ENCODE measurements around the gene CRIM1.

- TF ChIP-seq POLR2AphosphoS5 (IDR thresholded peaks at IDR 0.05; ENCODE audit: insufficient read depth in 1 of 2, low read depth in 1 of 2) (no peak), POLR2A (IDR thresholded peaks at IDR 0.05) (no peak)
- TF ChIP-seq, protein P1, sequence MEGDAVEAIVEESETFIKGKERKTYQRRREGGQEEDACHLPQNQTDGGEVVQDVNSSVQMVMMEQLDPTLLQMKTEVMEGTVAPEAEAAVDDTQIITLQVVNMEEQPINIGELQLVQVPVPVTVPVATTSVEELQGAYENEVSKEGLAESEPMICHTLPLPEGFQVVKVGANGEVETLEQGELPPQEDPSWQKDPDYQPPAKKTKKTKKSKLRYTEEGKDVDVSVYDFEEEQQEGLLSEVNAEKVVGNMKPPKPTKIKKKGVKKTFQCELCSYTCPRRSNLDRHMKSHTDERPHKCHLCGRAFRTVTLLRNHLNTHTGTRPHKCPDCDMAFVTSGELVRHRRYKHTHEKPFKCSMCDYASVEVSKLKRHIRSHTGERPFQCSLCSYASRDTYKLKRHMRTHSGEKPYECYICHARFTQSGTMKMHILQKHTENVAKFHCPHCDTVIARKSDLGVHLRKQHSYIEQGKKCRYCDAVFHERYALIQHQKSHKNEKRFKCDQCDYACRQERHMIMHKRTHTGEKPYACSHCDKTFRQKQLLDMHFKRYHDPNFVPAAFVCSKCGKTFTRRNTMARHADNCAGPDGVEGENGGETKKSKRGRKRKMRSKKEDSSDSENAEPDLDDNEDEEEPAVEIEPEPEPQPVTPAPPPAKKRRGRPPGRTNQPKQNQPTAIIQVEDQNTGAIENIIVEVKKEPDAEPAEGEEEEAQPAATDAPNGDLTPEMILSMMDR (IDR thresholded peaks at IDR 0.05), result no peak
Observed at GRCh38 chr2:36441065-36441625, 85.6 kb downstream of the CRIM1 start.

All from vagina (tissue), 2 donors.